Naive thymus-derived CD8-positive, alpha-beta T cell (primary cell): Measurements from ENCODE around the gene JMJD1C. TPM values are rescaled to one million over a fixed set of nuclear protein-coding genes. Genes with fewer than 3 reads are reported as not detected.

Experiments
- microRNA-seq: library from miRNA; unstranded; fragments of <30 nt; microRNA quantifications from one replicate; pipeline ENCODE4 v1.2.0, GENCODE V29; 2022; ENCODE audit warnings: borderline microRNAs expressed
- polyA plus RNA-seq, 3 donors: library from polyadenylated mRNA; unstranded; fragments of 300-500 nt; fragmentation: Illumina TruSeq; gene quantifications; one replicate each; pipeline ENCODE4 v1.2.3, GENCODE V29; 2021
- total RNA-seq, 8 experiments: library from RNA in 2 of 8; stranded (reverse) in 2 of 8; gene quantifications; one replicate each; pipeline ENCODE4 v1.2.3 and lab custom pipeline; 2021 to 2026

The JMJD1C gene
- total and polyA plus RNA-seq, 5 experiments from 2014 or later: 28.6 to 126 (median 51.9) TPM

Small RNA genes lying within 50 kb of the gene (microRNA-seq; reads per million reads assigned to microRNA genes)
- gene MIR1296: 1.4 reads per million

Other genes starting within 250 kb of the JMJD1C start
- 10 to 100 TPM; 10.6 to 10.7 TPM for gene REEP3, start 55.4 kb upstream of the JMJD1C start, total RNA-seq
- gene REEP3, start 55.4 kb upstream of the JMJD1C start, polyA plus RNA-seq: 1 to 10 TPM; 3.8 to 6.1 (median 4.3) TPM